GM12878 (cell line): ENCODE data around the gene KASH5. TPM values are rescaled to one million over a fixed set of nuclear protein-coding genes. Genes with fewer than 3 reads are reported as not detected.

Source experiments
- CTCF ChIP-seq, 3 experiments: IDR thresholded peaks in 2 of 3; conservative IDR thresholded peaks in 1 of 3; 2 replicates each; pipeline ENCODE4 v1.5.1; 2011; ENCODE audit warnings: low read depth in 3 of 3, low read length in 3 of 3, mild to moderate bottlenecking in 3 of 3, control low read depth in 2 of 3, moderate library complexity in 2 of 3, inconsistent platforms in 1 of 3, mixed read lengths in 1 of 3; ENCODE audit not compliant: control insufficient read depth in 2 of 3, insufficient read depth in 1 of 3; ENCODE audit errors: extremely low read depth in 1 of 3
- IRF3 ChIP-seq: fragments of 450-650 bp; IDR thresholded peaks from 2 replicates; pipeline ENCODE4 v1.6.1; 2014; ENCODE audit warnings: mild to moderate bottlenecking
- RELB ChIP-seq: fragments of 450-650 bp; IDR thresholded peaks from 2 replicates; pipeline ENCODE4 v1.6.1; 2017; ENCODE audit warnings: low read depth, mild to moderate bottlenecking, moderate library complexity
- SPI1 ChIP-seq: IDR thresholded peaks from 2 replicates; pipeline ENCODE4 v1.6.1; 2011; ENCODE audit warnings: low read depth, mild to moderate bottlenecking, low read length, moderate library complexity, borderline replicate concordance; ENCODE audit not compliant: insufficient read depth
- ZSCAN29 ChIP-seq: fragments of 450-650 bp; IDR thresholded peaks from 2 replicates; pipeline ENCODE4 v1.6.1; 2017; ENCODE audit warnings: mild to moderate bottlenecking, moderate library complexity
- polyA plus RNA-seq, 11 experiments: library from polyadenylated mRNA; depleted of rRNA in 4 of 11; unstranded in 6 of 11; stranded (reverse) in 5 of 11; fragments of >200 nt; fragmentation: Nextera tagmentation in 4 of 11; fragmentation: Illumina TruSeq in 1 of 11; extraction: Ambion mirVana in 4 of 11; extraction: Trizol in 1 of 11; gene quantifications; 1 replicate in 1 of 11; 2 replicates in 10 of 11; pipeline versions ENCODE4 v1.2.1 to v1.2.3, GENCODE V29; 2011 to 2016; ENCODE audit warnings: inconsistent platforms in 2 of 11, missing spikeins in 2 of 11, low read depth in 1 of 11
- total RNA-seq, 4 experiments: library from RNA; depleted of rRNA in 3 of 4; stranded (reverse); fragments of >200 nt in 3 of 4; fragmentation: Illumina TruSeq in 1 of 4; extraction: Trizol in 1 of 4; gene quantifications; 2 replicates each; pipeline versions ENCODE4 v1.2.1 to v1.2.3, GENCODE V29; 2013 to 2021

KASH5 gene
- total and polyA plus RNA-seq, 10 of the 15 experiments (the other 5 are each of a cell fraction or from before 2014, with no cell fraction given) = 0.03 to 0.06 (median 0.05) TPM; not detected in 7

- TF ChIP-seq CTCF (IDR thresholded peaks at IDR 0.05 in 2 of 3, conservative IDR thresholded peaks at IDR 0.05 in 1 of 3; ENCODE audit: control insufficient read depth in 2 of 3, extremely low read depth in 1 of 3, insufficient read depth in 1 of 3, low read depth in 3 of 3, low read length in 3 of 3) = no peak
- TF ChIP-seq IRF3 = no peak
- no peak for TF ChIP-seq SPI1
- no peak for TF ChIP-seq RELB
- TF ChIP-seq ZSCAN29 = no peak
Measured at GRCh38 chr19:49427339-49427738, 39.3 kb downstream of the KASH5 start (continued).
